ENCODE data around the gene ID3.

Gene ID3

DNA sequence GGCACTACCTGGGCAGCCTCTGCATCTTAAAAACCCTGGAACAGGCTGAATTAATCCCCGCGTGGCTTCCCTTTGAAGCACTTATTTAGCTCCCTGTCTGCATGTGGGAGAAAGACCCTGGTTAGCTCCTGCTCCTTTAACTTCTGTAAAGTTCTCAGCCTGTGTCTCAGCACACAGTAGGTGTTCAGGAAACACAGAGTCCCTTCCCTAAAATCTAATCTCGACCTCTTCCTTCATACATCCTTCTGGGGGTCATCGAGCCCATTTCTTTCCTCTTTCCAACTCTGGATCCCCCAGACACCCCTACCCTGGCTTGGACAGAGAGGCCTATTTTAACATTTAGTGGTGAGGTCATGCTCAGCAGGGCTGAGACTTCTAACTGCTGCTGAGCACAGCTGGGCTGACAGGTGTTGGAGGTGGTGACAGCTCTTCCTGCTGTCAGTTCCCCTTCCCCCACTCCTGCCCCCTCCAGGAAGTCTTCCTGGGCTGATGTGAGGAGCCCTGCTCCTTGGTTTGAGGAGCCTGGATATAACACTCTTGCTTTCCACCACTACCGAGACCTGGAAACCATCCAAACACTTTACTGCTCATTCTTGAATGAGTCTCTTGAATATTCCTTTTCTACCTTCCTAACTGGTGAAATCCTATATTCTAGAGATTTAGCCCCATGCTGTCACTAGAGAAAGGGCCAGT is 33.6 kb downstream of the ID3 start:
- DNase-seq, result no peak

DNA sequence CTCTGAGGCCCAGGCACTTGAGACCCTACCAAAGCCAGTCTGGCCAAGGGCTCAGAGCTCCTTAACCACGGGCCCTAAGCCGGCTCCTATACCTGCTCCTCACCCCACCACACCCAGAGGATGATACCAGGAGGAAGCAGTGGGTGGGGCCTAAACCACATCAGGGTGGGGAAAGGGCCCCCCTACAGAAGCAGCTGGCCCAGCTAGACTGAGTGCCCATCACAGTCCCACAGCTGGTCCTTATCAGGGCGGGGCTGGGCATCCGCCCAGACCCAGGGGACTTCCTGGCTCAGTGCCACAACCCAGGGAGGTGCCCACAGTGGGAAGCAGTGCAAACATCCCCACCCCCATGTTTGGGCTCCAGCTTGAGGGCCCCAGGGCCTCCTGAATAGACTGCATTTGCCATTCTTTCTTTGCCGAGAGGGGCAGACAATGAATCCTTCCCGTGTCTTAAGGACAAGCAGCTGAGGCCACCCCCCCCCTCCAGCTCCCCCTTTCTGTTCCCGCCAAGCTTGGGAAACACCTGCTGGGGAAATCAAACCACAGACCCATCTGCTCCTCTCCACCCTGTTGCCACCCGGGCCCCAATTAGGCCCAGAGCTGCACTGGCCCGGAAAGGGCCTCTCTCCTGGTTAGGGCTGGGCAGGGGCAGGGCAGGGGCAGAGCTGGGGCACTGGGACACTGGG is 34.4 kb downstream of the ID3 start:
- peak in 1 of 2 donors; percentile 28 for DNase-seq

DNA sequence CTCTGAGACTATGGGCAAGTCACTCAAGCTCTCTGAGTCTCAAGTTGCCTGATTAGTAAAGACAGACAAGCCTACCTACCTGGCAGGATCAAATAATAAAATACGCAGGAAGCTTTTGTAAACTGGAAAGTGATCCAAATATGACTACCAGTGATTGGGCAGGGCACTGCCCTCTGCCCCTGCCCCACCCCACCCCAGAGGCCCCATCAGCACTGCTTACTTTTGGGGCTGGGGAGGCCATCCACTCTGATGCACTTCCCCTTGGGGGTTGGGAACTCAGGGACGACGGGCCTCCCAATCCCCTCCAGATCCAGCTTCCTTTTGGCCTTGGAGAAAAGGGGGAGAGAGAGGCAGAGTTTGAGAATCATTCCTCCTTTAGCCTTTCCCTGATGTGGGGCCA is 35.1 kb downstream of the ID3 start:
- no peak for DNase-seq

DNA sequence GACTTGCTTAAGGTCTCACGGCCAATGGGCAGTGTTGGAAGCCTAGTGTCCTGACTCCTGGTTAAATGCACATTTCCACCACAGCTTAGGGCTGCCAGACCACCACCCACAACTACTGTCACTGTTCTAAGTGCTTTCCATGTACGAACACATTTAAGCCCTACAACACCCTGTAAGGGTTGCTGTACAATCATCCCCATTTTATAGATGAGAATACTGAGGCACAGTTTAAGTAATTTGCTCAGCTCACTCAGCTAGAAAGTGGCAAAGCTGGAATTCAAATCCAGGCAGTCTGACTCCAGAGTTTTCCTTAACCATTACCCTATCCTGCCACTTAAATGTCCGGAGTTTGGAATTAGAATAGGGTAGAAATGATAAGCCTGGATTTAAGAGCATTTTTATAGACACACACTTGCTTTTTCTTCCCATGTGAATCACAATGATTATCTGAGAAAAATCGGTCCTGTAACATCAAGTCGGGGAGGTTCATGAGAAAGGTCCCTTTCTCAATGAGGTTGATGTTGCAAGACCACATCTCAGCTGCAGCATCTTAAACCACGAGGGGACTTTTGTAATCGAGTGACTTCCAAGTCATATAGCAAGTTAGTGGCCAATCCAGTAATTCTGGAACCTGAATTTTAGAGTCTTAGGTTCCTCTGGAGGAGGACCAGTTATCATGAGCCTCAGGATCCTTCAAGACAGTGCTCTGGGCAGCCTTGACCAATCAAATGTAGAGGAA is 36.9 kb downstream of the ID3 start:
- DNase-seq, result no peak

DNA sequence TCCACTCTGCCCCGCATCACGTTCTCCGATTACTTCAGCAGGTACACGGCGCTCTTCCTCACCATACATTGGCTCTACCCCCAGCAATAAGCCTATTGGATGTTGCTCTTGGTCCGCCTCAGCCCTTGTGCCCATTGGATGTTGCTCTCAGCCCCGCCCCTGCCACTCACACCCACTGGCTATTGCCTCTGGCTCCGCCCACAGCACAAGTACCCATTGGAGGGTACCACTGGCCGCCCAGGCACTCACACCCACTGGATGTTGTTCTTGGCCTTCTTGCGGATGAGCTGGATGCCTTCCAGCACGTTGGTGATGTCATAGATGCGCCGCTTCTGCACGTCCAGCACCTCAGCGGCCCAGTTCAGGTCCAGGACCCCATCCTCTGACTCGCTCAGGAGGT is 37.7 kb downstream of the ID3 start:
- peak in 1 of 2 donors; percentile 21 for DNase-seq

DNA sequence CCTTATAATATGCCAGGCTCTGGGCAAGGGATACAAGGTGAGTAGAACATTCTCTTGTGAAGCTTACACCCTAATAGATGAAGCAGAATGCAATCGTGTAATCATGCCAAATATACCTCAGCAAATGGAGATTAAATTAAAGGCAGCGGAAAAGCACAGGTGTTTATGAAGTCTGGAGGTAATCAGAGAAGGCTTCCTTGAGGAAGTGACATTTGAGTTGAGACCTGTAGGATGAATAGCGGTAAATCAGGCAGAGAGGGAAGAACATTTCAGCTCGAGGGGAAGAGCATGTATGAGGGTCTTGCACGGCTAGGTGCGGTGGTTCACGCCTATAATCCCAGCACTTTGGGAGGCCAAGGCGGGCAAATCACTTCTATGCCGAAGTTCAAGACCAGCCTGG is 41.7 kb downstream of the ID3 start:
- DNase-seq, result no peak

DNA sequence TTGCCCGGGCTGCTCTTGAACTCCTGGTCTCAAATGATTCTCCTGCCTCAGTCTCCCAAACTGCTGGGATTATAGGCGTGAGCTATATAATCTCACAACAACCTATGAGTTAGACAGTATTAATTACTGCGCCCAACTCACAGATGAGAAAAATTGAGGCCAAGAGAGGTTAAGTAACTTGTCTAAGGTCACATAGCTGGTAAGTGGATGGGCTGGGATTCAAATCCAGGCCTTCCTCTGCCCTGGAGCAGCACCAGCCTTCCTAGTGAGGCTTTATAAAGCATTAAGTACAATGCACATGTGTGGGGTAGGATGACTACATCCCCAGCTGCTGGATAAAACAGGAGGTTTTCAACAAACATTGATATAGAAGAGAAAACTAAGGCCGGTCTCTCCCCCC is 43.4 kb downstream of the ID3 start:
- DNase-seq, result no peak

DNA sequence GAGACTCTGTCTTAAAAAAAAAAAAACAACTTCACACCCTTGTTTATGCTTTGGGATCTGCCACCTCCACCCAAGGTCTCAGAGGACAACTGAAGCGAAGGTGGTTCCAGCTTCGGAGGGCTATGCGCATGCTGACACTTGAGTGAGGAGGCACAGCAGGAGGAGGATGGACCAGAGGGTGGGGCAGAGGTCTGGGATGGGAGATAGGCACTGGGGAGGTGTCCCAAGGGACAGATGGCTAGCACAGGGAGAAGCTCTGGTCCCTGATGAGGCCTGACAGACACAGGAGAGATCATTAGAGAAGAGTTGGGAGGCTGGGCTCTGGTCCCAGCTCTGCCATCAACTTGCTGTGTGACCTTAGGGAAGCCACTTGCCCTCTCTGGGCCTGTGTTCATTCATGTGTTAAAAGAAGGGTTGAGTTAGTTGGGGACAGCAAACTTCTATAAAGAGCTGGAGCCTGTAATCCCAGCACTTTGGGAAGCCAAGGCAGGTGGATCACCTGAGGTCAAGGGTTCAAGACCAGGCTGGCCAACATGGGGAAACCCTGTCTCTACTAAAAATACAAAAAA is 45.1 kb downstream of the ID3 start:
- DNase-seq, result no peak

DNA sequence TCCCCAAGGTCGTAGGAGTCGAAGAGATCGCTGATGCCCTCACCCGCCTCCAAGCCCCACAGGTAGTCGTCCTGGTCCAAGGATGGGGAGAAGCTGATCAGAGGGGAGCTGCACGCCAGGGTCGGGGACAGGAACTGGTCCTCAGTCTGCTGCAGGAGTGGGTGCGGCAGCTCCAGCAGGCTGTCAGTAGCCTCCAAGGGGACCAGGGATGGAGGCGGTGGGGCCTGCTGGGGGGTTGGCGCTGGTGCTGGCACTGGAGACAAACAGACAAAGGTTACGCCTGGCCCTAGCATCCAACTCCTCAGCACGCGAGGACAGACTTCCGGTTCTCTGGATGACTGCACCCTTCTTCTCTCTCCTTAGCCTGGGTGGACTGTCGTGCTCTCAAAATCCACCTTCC is 49.4 kb downstream of the ID3 start:
- no peak for DNase-seq

Data from stimulated activated CD4-positive, alpha-beta T cell treated with anti-CD3 and anti-CD28 coated beads, Interleukin-2, amount 100 ng/mL, for 24 hours (primary cell).